ENCODE measurements around the gene PRR15. TPM values are rescaled to one million over a fixed set of nuclear protein-coding genes. Genes with fewer than 3 reads are reported as not detected.

PRR15 gene
- total RNA-seq, 1 donor from 2014 or later, result not detected

Other genes starting within 250 kb of the PRR15 start
- 4.7 TPM for gene WIPF3, start 242.7 kb downstream of the PRR15 start, total RNA-seq

All from skeletal muscle tissue (tissue), 1 donor.